ENCODE results near the gene NUP62CL.

NUP62CL gene

DNA sequence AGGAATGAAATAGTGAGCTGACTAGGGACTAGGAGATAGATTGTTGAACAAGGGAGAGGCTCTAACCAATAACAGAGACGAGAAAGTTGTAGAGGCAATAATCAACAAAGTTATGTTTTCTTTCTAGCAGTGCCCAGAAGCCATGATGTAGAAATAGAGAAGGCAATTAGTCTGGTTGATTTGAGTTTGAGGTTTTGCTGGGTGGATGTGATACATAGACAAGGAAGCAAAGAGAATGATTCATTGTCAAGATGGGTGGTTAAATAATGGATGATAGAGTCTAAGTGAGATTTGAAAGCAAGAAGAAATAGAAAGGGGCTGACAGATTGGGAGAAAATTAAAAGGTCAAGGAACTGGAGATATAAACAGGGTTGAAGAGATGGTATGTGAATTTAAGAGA, 98.8 kb downstream of the NUP62CL start:
- TF ChIP-seq EZH2 (IDR thresholded peaks at IDR 0.05; ENCODE audit: borderline replicate concordance, low read length) (no peak), CTCF (IDR thresholded peaks at IDR 0.05; ENCODE audit: low read length) (no peak)
- no peak overlapping the region for H3K4me2 ChIP-seq (ENCODE audit: low read length)
- no peak overlapping the region for H3K4me3 ChIP-seq (ENCODE audit: low read depth, low read length, poor library complexity, severe bottlenecking)
- H3K9me3 ChIP-seq (ENCODE audit: low read length), result no peaks in the 10 kb centered on the region
- no peak overlapping the region for H3K27ac ChIP-seq (ENCODE audit: low read depth, low read length, poor library complexity, severe bottlenecking)
- no peaks in the 10 kb centered on the region for H3F3A ChIP-seq (ENCODE audit: insufficient read depth, low read length)
- no peaks in the 10 kb centered on the region for H3K9me2 ChIP-seq (ENCODE audit: low read depth, low read length)
- H3K27me3 ChIP-seq (ENCODE audit: insufficient read depth, low read length), result no peaks in the 10 kb centered on the region
- no peaks in the 10 kb centered on the region for H3K4me1 ChIP-seq (ENCODE audit: insufficient read depth, low read length, severe bottlenecking)
- H3K79me2 ChIP-seq (ENCODE audit: insufficient read depth, low read length), result no peaks in the 10 kb centered on the region
- H3K9ac ChIP-seq (ENCODE audit: low read length), result no peak overlapping the region
- H3K36me3 ChIP-seq (ENCODE audit: insufficient read depth, low read length), result peaks cover 47% of the 10 kb centered on the region
- H4K20me1 ChIP-seq (ENCODE audit: insufficient read depth, low read length), result no peaks in the 10 kb centered on the region
- H2AFZ ChIP-seq (ENCODE audit: low read length), result no peak overlapping the region

- Histone ChIP-seq H3K79me2 (ENCODE audit: insufficient read depth, low read length) (no peaks in the 10 kb centered on the region), H3K4me1 (ENCODE audit: insufficient read depth, low read length, severe bottlenecking) (no peaks in the 10 kb centered on the region), H4K20me1 (ENCODE audit: insufficient read depth, low read length) (no peaks in the 10 kb centered on the region), H3K9me3 (ENCODE audit: low read length) (no peaks in the 10 kb centered on the region), H3K4me3 (ENCODE audit: low read depth, low read length, poor library complexity, severe bottlenecking) (no peak overlapping the region), H2AFZ (ENCODE audit: low read length) (no peak overlapping the region), H3K36me3 (ENCODE audit: insufficient read depth, low read length) (peaks cover 28% of the 10 kb centered on the region), H3K9ac (ENCODE audit: low read length) (no peak overlapping the region), H3K27me3 (ENCODE audit: insufficient read depth, low read length) (no peaks in the 10 kb centered on the region), H3F3A (ENCODE audit: insufficient read depth, low read length) (no peaks in the 10 kb centered on the region), H3K27ac (ENCODE audit: low read depth, low read length, poor library complexity, severe bottlenecking) (no peak overlapping the region), H3K4me2 (ENCODE audit: low read length) (no peak overlapping the region), H3K9me2 (ENCODE audit: low read depth, low read length) (no peaks in the 10 kb centered on the region)
- TF ChIP-seq CTCF (IDR thresholded peaks at IDR 0.05; ENCODE audit: low read length) (no peak), EZH2 (IDR thresholded peaks at IDR 0.05; ENCODE audit: borderline replicate concordance, low read length) (no peak)
These were observed 103.3 kb downstream of the NUP62CL start for GRCh38 chrX:107102980-107103379.

GRCh38 chrX:107076158-107076557, 130.1 kb downstream of the NUP62CL start:
- Histone ChIP-seq H3K4me2 (ENCODE audit: low read length) (no peak overlapping the region), H3K4me3 (ENCODE audit: low read depth, low read length, poor library complexity, severe bottlenecking) (no peak overlapping the region), H3K4me1 (ENCODE audit: insufficient read depth, low read length, severe bottlenecking) (no peaks in the 10 kb centered on the region), H3K27ac (ENCODE audit: low read depth, low read length, poor library complexity, severe bottlenecking) (no peak overlapping the region), H3K79me2 (ENCODE audit: insufficient read depth, low read length) (no peaks in the 10 kb centered on the region), H3F3A (ENCODE audit: insufficient read depth, low read length) (no peaks in the 10 kb centered on the region), H2AFZ (ENCODE audit: low read length) (no peak overlapping the region), H3K9me3 (ENCODE audit: low read length) (no peaks in the 10 kb centered on the region), H3K36me3 (ENCODE audit: insufficient read depth, low read length) (no peaks in the 10 kb centered on the region; the same call in 1 of the 2 replicates), H3K27me3 (ENCODE audit: insufficient read depth, low read length) (no peaks in the 10 kb centered on the region), H3K9ac (ENCODE audit: low read length) (no peak overlapping the region), H3K9me2 (ENCODE audit: low read depth, low read length) (no peaks in the 10 kb centered on the region), H4K20me1 (ENCODE audit: insufficient read depth, low read length) (no peaks in the 10 kb centered on the region)
- no peak for TF ChIP-seq CTCF (IDR thresholded peaks at IDR 0.05; ENCODE audit: low read length)
- no peak for TF ChIP-seq EZH2 (IDR thresholded peaks at IDR 0.05; ENCODE audit: borderline replicate concordance, low read length)
